CD1c-positive myeloid dendritic cell (primary cell): Measurements from ENCODE around the gene N4BP2.

Experiments
- DNase-seq: peaks from one replicate; pipeline ENCODE4 v3.0.0-alpha.2; 2016; ENCODE audit errors: extremely low spot score

Gene N4BP2

DNA sequence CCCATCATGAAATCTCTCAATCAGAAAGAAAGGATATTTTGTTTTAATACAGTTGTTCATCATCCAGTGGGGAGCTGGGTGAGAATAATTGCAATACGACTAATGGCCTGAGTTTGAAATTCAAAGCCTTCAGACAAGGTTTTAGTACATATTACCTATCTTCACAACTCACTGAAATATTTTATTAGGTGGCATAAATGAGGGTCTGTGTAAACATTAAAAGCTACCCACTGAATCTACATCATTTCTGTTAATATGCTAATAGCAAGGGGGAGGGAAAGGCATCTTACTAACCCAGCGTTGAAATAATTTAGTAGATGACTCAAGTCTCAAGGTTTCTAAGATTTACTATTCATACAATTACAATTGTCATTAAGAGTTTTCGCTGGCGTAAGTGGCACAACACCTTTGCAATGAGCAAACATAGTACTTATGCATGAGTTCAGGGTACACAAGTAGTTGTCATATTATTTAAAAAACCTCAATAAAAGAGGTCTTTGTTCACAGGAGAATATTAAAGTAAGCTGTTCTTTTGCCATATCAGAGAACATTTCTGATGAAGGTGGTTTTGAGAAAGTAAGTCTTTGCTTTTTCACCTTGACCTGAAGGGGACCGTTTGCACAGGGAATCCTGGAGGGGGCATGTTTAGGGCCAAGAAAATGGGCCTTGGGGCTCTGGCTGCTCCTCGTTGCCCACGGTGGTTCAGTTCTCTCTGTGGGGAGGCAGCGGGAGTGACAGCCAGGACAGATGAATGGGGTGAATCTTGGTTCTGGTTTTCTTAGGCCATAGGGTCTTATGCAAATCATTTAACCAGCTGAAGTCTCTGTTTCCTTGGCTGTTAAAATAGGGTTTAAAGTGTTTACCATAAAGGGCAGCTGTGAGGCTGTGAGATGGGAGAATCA lies 135.7 kb downstream of the N4BP2 start:
- DNase-seq, result no peak

DNA sequence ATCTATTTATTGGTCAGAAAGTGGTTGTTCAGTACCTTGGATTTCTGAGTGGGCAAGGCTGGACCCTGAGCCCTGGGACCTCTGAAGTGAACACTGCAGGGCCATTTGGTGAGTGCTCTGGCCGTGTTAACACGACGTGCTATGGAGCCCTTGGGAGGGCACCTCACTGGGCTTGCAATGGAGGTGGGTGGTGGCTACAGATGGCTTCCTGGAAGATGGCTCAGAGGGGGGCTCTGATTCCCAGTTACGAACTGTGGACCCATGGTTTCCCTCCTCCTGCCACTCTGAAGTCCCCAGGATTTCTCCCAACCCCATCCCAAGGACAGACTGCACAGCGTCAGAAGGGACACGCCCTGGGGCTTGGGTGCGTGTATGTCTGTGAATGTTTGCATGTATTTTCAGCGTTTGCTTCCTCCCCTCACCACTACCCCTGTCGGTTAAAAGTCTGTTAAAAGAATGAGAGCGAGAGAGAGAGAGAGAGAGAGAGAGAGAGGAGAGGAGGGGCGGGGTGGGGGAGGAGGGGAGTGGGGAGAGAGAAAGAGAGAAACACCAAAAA lies 136.4 kb downstream of the N4BP2 start:
- peak; percentile 26 for DNase-seq

DNA sequence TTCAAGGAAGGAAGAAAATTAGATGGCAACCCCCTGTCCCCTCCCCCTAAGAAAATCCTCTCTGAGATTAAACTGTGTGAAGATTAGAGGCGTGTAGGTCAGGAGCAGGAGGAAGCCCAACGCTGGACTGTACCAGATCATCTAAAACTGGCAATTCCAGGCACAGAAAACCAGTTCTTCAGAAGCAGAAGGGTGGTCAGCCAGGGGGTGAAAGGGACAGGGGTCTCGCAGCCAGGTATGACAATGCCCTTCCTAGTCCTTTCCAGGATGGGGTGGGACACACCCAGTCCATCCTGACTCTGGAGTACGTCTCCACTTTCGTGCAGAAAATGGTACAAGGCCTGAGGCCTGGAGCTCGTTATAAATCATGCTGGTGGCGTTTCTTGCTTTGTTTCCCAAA lies 136.9 kb downstream of the N4BP2 start:
- no peak for DNase-seq

DNA sequence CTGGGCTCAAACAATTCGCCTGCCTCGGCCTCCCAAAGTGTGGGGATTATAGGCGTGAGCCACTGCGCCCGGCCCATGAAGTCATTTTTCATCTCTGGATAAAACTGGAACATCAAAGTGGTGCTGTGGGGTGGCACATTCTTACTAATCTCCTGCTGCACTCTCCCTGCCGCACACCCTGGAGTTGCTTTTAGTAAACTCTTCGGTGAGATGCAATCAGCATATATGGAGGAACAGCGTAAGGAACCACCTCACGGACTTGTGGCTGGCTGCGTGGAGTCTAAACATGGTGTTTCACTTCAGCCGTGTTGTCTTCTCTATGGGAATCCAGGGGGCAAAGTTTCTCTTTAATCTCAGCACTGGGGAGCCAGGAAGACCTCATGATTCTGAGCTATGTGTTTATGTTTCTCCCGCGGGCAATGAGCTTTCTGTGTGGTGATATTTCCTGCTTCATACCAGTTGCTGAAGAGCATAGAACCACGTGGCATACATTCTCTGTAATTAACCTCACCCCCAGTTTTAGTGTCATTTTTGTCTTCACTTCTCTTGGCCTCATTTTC lies 138.0 kb downstream of the N4BP2 start:
- peak; percentile 30 for DNase-seq

DNA sequence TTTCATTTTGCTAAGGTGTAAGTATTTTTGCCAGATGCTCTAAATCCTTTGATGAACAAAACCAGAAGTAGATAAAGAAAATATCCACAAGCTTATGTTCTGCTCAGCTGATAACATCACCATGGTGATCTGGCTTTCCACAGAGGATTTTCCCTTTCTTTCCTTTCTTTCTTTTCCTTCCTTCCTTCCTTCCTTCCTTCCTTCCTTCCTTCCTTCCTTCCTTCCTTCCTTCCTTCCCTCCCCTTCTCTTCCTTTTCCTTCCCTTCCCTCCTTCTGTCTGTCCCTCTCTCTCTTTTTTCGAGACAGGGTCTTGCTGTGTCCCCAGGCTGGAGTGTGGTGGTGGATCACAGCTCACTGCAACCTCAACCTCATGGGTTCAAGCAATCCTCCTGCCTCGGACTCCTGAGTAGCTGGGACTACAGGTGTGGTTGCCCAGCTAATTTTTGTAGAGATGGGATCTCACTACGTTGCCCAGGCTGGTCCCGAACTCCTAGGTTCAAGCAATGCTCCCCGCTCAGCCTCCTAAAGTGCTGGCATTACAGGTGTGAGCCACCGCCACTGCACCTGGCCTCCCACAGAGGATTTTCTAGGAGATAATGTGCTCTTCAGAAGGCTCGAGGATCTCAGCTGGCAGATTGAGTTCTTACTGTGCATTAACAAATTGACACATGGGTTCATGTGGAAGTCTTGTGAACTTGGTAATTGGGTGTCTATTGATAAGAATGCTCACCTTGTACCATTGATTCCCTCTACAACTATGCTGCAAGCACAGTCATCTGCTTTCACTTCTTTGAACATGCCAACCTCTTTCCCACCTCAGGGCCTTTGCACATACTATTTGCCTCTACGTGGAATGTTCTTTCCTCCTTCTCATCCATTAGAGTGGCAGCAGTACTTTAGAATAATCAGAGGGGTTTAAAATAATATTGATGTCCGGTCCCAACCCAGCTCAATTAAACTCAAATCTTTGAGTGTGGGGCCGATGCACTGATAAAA lies 138.8 kb downstream of the N4BP2 start:
- DNase-seq, result no peak

DNA sequence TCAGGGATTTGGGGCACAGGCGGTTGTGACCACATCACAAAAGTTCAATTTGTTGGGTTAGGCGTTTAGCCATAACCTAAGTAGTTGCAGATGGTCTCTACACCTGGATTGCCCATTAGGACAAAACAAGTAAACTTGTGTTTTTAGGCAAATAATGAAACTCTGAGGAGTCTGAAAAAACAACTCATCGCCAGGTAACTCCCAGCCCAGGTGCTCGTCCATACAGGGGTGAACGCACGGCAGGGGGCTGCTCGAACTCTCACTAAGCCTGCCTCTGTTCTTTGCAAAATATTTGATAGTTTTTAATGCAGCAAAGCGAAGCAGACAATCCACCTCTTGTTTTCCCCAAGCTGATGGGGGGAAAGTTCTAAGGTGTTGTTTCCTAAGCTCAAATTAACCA lies 139.6 kb downstream of the N4BP2 start:
- no peak for DNase-seq

DNA sequence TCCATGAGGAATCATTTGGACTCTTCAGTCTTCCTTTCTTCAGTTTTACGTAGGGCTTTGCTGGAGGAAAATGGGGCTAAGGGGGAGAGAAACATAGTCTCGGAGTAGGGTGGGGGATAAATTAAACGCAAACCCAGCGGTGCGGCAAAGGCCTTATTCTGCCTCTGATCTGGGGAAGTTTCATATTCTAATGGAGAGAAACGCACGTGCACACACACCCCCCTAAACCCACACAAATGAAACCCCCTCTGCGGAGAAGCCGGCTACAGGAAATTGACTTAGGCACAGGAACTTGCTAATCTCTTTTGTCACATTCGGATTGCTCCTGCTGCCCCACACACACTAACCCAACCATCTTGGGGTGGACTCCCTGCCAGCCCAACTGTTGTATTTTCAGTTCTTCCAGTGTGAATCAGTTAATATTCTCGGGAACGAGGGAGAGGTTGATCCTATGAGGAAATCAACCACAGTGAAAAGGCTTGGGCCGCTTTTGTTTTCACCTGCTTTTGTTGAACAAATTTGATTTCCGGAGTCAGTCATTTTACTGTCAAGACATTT lies 140.2 kb downstream of the N4BP2 start, which contains the start of gene RHOH:
TSS of gene RHOH (plus strand) at position 308 of the 558 bp plus-strand sequence. CDS start 46,356 bp downstream, outside the sequence.
- peak; percentile 54 for DNase-seq

DNA sequence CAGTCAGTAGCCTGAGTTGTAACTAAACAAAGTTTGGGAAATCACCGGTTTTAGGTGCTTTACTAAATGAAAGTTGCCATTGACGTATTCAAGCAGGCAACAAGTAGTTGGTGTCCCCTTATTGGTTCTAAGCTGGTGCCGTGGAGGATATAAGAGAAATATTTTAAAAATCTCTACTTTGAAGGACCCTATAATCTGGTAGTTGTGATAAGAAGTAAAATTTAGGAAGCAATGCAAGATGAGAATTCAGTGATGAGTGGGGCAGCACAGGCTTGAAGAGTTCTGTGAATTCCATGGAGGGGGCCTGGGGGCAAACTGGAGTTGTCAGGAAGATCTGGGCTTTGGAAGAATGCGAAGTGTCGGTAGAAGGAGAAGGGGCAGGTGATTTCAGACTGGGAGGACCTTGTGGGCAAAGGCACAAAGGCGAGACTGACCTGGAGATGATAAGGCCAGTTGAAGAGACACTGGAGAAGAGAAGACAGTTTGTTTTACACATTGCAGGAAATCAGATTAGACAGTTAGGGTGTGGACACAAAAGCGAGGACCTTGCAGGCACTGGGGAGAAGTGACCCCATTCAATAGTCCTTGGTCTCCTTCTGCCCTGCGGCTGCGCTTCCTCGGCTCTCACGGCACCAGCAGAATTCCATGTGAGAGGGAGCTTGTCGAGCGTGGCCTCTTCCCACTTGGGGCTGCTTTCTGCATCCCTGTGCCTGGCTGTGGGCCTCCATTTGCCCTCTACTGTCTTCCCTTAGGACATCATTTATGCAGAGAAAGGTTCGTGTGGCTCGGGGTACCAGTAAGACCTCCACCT lies 141.4 kb downstream of the N4BP2 start:
- no peak for DNase-seq

DNA sequence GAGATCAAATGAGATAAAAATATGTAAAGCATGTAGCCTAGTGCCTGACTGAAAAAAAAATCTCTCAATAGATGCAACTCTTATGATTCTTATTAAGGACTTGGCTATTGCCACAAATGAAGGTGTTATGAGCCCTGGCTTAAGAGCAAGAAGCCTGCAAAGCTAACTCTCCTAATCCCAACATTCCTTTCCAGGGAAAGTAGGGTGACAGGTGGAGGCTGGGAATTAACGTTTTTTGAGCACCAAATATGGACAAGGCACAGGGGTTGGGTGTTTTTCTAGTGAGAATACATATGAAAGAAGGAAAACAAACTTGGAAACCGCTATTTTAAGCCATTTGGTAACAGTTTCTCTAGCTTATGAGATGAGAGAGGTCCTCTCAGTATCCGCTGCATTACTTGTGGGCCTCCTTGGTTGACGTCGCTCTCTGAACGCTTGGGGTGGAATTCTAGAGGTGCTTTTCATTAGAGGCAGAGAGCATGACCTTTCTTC lies 142.6 kb downstream of the N4BP2 start:
- DNase-seq, result no peak

DNA sequence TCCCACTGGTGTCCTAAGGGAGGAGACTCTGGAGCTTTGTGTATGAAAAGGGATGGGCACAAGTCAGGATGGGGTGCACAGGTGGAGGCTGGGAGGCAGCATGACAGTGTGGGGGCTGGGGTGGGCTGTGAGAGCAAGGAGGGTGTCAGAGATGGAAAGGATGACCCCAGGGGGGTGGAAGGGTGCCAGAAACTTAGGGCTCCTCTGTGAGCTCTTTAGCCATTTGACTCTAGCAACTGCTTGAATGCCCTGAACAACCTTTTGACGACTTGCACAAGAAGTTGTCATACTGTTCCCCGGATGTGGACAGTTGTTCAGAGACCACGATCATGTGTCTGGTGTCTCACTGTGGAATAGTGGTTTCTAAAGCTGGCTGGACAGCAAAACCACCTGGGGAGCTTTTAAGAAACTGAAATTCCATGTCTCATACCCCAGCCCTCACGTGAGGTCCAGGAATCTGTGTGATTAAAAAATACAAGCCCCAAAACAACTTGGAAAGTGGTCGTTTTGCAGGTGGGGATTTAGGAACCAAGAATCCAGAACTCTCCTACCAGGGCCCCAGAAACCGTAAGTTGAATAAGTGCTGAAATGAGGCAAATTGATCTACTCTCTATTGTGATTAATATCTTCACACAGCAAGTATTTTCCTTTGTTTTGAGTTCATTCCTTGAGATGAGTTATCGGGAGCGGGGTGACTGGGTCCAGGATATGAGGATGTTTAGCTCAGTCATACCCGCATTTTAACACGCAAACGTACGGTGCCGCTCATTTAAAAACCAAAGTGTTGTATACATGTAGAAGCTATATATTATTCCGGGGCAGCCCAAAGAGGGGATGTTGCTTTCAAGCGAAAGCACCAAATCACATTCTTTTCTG lies 143.6 kb downstream of the N4BP2 start:
- DNase-seq, result peak; percentile 53

DNA sequence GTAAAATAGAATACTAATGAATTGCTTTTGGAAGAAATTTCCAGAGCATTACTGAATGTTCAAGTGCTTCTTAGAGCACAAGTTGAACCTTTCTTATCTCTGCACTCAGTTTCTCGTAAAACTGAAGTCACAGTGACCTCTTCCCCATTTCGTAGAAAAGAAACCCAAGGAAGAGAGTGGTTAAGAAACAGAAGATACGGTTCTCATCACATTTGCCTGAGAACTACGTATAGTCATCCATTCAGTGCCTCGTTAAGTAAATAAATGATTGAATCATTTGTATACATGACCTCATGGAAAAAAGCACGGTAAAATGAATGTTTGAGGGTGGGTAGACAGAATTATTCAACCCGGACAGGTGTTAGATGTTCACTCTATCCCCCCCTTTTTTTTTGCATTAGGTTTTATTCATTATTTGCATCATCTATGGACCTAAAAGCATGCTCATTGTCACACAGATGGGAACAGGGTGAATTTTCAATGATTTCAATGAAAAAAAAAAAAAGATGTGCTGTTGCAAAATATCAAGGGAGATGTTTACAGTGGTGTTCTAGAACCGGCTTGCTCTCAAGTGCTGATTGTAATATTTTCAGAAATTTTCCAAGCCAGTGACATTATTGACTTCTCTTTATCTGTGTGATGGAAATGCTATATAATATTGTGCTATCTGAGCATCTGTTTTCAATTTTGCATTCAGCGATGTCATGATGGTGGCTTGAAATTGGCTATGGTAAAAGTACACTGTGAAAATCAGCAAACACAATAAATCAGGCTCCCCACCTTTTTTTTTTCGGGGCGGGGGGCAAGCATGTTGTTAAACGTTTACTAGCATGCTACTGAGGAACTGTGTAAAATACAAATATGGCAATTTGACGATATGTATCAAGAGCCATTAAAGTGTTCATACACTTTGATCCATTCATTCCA lies 144.5 kb downstream of the N4BP2 start:
- DNase-seq, result peak; percentile 63

DNA sequence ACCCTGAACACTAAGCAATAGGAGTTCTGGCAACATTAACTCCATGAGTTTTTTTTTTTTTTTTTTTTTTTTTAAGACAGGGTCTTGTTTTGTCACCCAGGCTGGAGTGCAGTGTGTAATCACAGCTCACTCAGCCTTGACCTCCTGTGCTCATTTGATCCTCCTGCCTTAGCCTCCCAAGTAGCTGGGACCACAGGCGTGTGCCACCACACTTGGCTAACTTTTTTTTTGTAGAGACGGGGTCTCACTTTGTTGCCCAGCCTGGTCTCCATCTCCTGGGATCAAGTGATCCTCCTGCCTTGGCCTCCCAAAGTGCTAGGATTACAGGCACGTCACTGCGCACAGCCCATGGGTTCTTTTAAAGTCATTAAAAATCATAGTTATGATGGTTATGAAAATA lies 145.2 kb downstream of the N4BP2 start:
- DNase-seq, result no peak

DNA sequence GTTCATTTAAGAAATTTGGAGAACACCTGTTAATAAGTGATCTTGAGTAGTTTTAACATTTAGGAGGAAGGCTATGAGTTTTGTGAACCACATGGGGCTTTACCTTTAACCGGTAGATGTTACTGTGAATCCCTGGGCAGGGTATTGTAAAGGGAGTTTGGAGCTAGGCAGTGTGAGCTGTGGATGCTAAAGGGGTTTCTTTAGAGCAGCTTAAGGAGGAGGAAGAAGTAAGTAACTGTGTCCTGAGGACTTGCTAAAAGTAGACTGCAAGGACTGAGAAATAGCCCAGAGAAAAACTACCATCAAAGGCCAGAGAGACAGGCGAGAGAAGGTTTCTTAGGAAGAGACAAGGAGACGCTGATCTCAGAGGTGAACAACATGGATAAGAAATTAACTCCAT lies 145.8 kb downstream of the N4BP2 start:
- DNase-seq, result no peak

DNA sequence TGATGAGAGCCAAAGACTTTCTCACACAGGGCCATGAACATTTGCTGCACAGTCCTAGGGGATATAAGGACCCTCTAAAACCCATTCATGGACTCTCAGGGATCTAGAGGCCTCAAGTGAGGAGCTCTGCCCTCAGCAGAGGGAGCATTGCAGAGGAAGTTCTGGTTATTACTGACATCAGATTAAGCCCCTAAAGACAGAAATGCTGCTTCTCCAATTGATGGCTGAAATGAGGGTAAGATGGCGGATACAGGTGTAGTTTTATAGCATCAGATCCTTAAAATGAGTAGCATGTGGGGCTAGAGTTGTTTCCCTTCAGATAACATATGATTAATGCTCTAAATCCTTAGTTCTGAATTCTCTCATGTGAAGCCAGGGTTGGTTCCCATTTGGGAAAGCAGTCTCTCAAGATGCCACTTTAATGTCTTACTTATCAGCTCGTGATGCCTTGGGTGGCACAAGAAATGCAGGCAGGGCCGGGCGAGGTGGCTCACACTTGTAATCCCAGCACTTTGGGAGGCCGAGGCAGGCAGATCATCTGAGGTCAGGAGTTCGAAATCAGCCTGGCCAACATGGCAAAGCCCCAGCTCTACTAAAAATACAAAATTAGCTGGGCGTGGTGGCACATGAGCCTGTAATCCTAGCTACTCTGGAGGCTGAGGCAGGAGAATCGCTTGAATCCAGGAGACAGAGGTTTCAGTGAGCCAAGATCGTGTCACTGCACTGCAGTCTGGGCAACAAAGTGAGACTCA lies 148.0 kb downstream of the N4BP2 start:
- DNase-seq, result no peak

DNA sequence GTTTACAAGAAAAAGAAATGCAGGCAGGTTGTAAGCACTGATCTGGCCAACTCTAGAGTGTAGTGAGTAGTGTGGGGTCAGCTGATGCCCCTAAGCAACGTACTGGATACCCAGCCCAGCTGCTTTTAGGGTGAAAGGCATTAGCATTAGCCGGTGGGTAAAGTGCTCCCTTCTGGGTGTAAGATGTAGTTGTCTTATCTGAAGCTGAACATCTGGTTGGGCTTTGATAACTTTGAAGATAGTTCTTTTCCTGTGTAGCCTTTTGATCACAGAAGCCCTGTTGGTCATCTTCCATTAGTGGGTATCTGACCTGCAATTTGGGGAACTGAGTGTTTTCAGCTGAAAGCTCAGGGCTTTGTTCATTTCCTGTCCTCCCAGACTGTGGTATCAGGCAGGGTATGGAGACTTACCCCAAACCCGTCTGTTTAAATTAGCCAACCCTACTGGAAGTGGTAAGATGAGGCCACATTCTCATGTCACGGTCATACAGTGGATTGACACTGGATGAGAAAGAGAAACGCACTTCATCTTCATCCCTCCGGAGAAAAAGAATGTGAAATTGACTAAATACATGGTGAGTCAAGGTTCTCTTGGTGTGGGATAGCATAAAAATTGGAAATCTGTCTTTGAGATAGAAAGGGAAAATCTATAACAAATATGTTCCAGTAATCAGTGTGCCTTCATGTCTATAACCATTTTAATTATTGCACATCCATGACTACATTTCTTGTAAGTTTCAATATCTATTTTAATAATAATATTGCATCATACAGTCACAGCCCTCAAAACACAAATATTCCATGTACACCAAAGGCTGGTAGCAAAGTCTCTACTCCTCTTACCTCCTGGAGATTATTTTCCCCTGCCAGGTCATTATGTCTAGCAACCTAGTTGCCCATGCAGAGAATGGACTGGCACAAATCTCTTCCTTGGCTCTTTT lies 148.9 kb downstream of the N4BP2 start:
- DNase-seq, result peak; percentile 76

DNA sequence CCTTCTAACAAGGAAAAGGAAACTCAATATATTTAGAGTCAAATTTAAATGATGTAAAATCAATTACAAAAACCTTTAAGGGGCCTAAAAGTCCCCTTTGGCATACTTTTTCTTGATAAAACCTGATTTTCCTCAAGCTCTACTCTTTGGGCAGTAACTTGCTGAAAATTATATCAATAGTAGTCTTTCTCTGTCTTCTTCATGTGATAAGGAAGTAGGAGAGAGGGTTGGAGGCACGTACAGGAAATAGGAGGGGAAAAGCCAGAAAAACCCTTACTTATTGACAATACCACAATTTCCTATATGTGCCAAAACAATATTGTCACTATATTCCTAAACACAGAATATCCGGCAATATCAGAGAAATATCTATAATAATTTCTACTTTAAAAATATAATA lies 149.8 kb downstream of the N4BP2 start:
- no peak for DNase-seq
